Renal cortex interstitium (tissue), 11 donors: ENCODE results near the gene CLCN6. TPM values are rescaled to one million over a fixed set of nuclear protein-coding genes. Genes with fewer than 3 reads are reported as not detected.

ENCODE experiments used
- DNase-seq, 11 donors: peaks; one replicate each; pipeline ENCODE4 v3.0.0-alpha.2; 2013; ENCODE audit warnings: low read depth in 9 of 11, low spot score in 4 of 11; ENCODE audit errors: extremely low read depth in 1 of 11
- polyA plus RNA-seq, 3 donors: library from polyadenylated mRNA; unstranded; fragments of 120-200 nt; gene quantifications; one replicate each; pipeline ENCODE4 v1.2.1, GENCODE V29; 2013; ENCODE audit not compliant: insufficient read length in 3 of 3

Gene CLCN6
- polyA plus RNA-seq, 3 donors, result 18.5 to 27.3 (median 19.1) TPM

DNA sequence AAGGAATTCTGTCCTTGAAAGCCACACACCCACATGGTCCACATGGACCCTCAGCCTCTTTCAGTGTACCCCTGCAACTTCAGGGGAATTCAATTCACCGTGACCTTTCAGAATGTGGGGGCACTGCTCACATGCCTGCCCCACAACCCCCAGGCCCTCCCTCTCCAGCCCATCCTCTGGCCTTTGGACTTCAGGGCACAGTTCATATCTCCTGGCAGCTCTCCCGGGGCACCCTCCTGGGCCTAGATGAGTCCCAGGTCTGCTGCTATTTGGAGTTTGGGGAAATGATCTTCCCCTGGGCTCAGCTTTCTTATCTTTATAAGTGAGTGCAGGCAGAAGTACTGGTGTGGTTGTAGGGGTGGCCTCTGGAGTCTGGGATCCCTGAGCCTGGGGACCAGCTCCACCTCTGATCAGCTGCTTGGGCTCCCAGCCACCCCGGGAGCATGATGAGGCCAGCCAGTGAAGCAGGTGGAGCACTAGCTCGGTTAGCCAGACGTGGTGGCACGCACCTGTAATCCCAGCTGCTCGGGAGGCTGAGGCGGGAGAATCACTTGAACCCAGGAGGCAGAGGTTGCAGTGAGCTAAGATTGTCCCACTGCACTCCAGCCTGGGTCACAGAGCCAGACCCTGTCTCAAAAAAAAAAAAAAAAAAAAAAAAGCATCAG lies 28.2 kb upstream of the CLCN6 start:
- no peak for DNase-seq

DNA sequence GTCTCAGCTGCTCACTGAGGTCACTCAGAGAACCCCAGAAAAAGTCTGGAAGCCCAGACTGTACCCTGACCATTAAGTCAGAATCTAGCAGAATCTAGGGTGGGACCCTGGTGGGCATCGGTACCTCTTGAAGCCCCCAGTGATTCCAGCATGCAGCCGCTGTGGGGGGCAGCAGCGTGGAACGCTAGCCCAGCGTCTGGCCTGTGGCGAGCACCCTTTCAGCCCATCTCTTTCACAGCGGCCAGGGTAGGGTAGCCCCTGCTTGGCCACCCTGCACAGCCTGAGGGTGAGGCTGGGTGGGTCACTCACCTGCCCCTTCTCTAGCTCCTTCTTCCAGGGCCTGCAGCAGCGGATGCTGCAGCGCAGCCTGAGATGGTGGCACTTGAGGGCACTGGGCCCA lies 27.7 kb upstream of the CLCN6 start:
- no peak for DNase-seq

DNA sequence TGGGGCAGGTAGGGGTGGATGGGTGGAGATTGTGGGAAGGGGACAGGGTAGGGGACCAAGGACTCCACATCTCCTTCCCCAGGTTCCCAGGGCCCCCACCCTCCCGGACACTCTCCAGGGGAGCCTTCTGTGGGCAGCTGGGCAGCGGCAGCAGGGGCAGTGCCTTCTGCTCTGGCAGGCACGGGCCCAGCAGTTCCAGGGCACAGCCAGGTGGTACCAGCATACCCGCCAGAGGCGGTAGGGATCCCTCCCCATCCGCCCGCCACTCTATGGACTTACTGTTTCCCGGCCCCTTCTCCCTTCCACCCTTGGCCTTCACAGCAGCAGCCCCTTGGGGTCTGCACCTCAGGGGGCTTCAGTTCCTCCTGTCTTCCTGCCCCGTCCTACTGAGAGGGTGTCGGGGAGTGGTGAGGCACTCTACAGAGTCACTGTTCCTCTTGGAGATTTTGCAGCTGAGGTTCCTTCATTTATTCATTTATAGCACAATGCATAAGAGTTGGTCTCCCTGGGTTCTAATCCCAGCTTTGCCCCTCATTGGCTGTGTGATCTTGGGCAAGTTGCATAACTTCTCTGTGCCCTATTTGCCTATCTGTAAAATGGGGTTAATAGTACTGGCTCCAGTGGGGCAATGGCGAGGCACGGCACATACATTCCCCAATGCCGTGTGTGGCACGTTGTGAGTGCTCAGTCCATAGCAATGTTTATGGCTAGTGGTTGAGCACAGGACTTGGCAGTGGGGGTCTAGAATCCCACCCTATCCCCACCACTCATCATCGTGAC lies 27.0 kb upstream of the CLCN6 start:
- no peak for DNase-seq

- DNase-seq, result no peak
Measured at GRCh38 chr1:11779715-11780379, 26.1 kb upstream of the CLCN6 start.

DNA sequence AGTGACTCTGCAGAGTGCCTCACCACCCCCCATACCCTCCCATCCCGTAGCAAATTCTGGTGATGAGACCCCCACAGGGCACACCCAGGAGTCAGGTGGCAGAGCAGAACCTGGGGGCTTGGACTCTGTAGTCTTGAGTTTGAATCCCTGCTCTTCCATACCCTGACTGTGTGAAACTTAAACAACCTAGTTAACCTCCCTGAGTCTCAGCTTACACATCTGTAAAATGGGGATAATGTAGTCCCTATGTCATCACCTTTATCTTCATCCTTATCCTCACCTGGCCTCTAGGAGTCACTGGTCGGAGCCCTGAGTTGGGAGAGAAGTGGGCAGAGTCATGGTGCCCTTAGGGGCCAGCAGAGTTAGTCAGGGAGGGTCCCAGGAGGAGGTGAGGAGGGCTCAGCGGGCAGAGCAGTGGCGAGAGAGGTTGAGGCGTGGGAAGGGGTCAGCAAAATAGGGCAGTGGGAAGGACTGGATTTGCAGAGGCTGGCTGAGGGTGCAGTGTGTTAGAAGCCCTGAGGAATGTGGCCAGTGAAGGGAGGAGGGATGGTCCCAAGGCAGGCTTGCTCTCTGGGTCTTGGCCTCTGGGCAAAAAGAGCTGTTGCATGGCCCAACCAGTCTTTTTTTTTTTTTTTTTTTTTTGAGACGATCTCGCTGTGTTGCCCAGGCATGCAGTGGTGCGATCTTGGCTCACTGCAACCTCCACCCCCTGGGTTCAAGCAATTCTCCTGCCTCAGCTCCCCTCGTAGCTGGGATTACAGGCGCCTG lies 25.4 kb upstream of the CLCN6 start:
- DNase-seq, result no peak

DNA sequence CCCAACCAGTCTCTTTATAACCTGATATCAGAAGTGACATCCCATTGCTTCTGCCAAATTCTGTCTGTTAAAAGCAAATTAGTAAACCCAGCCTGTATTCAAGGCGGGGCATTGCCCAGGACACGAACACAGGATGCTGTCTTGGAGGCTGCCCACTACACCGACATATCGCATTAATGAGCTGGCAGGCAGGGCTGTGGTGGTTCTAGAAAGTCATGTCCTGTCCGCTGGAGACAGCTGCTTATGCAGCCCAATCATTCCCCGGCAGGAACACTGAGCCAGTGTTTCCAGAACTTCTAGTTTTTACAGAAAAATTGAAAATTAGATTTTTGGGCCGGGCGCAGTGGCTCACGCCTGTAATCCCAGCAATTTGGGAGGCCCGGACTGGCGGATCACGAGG lies 24.7 kb upstream of the CLCN6 start:
- no peak for DNase-seq

DNA sequence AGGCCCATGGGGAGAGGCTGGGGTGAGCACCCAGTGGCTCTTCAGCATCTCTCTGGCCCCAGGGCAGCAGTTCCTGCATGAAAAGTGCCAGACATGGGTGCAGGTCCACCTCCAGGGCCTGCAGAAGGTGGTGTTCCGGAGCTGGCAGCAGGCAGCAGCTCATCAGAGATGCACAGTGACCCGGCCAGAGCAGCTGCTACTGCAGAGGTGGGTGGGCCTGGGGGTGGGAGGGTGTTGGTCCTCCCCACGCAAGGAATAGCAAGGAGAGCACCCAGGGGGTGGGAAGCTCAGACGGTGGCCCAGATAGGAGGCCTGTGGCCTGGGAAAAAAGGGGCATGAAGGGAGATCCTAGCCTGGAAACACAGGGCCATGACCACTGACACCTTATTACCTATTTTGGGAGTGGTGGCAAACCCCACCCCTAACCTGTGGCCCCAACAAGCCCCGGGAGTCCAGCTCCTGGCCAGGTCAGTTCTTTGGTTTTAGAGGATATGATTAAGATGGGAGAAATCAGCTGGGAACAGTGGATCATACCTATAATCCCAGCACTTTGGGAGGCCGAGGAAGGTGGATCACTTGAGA lies 23.8 kb upstream of the CLCN6 start:
- DNase-seq, result no peak

- DNase-seq, result no peak
Measured at GRCh38 chr1:11783556-11783955, 22.4 kb upstream of the CLCN6 start.

DNA sequence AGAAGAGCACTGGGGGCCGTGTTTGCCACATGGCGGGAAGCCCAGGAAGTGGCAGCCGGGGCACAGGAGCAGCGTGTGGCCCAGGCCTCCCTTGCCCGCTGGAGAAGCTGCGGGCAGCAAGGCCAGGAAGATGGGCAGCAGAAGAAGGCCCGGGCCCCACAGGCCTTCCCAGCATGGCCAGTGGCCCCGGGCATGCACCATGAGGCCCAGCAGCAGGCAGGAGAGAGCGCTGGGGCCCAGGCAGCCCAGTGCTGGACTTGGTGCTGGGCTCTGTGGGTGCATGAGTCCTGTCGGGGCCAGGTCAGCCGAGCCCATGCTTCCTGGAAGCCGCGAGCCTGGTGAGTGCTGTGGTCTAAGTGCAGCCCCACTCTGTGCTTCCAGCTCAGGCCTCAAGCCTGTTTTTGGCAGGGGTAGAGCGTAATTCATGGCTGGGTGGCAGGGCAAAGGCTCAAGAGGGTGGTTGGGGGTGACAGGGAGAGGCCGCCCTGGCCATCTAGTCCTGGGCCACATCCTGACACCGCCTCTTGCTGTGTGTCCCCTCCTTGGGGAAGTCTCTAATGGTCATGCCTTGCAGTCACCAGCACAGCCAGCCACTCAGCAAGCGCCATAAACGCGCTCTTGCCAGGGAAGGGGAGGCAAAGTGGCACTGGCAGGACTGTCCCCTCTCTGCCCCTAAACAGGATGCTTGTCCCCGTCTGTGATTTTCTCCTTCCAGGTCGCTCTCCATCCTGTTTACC lies 21.6 kb upstream of the CLCN6 start:
- no peak for DNase-seq

DNA sequence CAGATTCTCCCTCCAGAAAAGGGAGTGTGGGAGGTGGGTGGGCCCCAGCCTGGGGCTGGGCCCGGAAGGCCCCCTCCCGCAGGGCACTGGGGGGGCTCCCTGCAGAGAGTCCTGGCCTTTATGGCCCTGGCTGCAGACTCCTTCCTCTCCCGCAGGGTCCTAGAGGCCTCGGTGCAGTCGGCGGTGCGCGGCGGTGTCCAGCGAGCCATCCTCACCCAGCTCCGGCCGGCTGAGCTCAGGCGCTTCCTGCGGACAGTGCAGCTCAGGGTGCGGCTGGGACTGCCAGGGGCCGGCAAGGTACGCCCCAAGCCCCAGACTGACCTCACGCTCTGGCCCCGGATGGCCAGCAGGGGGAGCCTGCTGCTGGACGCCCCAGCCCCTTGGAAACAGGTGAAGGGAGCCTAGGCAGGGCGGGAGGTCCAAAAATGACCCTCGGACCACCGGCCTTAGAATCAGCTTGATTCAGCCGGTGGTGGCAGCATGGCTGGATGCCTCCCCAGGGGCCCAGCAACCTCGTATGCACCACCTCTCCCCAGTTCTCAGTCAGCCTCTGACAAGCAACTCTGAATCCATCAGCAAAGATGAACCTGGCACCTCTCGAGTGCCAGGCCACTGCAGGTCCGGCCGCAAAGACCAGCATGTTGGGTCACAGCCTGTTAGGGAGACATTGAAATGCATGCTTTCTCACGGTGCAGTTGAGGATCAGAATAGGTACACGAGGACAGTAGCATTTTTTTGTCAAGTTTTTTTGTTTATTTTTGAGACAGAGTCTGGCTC lies 20.8 kb upstream of the CLCN6 start:
- no peak for DNase-seq

- DNase-seq, result no peak
Measured at GRCh38 chr1:11786168-11786567, 19.8 kb upstream of the CLCN6 start.

GRCh38 chr1:11787251-11787803 lies 18.7 kb upstream of the CLCN6 start:
- no peak for DNase-seq

DNA sequence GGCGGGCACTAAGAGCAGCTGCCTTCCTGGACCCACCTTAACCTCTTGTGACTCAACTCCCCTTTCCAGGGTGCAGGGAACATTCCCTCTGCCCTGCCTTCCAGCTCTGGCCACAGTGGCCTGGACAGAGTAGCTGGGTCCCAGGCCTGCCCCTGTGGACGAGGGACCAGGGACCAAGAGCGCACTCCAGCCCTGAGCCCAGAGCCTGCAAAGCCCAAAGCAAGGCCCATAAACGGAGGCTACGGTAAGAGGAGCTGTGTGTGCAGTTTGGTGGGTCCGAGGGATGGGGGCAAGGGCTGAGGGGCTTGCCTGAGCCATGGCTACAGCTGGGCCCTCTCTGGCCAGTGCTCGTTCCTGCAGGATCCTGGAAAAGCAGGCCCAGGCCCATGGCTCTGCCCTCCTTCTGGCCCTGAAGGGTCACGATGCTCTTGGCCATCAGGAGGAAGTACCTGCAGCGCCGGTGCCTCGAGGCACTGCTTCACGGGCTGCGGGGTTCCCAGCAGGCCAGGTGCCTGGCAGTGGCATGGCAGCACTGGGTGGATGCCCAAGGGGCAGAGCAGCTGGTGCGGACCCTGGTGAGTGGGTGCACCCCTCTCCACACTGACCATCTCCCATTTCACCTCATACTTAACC lies 18.1 kb upstream of the CLCN6 start:
- DNase-seq, result no peak

DNA sequence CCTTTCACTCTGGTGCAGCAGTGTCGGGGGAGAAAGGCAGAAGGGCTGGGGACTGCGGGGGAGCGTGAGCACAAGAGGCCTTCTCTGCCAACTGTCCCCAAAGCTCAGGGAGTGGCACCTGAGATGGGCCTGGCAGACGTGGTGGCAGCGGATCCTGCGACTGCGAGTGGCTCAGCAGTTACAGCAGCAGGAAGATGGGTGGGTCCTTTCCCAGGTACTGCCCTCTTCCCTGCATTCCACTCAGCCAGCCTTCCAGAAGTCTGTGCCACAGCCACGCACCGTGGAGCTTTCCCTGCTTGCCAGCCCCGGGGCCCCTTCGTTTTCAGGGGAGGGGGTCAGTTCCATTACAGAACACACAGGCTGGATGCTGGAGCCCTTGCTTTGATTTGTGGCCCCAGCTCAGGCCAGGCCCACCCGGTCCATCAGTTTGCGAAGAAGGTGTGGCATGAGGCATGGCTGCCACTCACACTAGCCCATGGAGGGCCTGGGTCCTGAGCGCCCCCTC lies 17.4 kb upstream of the CLCN6 start:
- DNase-seq, result no peak

GRCh38 chr1:11789126-11790067 lies 16.6 kb upstream of the CLCN6 start:
- DNase-seq, result no peak
